B cell (primary cell): ENCODE results near the gene ITFG2. TPM values are rescaled to one million over a fixed set of nuclear protein-coding genes. Genes with fewer than 3 reads are reported as not detected.

Experiments
- ATAC-seq: fragments of 200-7000 bp; cut with Tn5 transposase; one replicate; pipeline ENCODE4 v1.10.0; 2021; ENCODE audit warnings: low read depth, mild to moderate bottlenecking, moderate number of reproducible peaks, moderate library complexity
- CTCF ChIA-PET: fragments of 350-600 bp; sonication (Branson Sonifier 250); formaldehyde crosslinking; loops from one replicate; lab custom pipeline; 2021; ENCODE audit warnings: antibody characterized with exemption, inconsistent platforms; lab: Charles Lee
- POLR2A ChIA-PET: fragments of 350-600 bp; sonication (Branson Sonifier 250); formaldehyde crosslinking; loops from one replicate; lab custom pipeline; 2021; ENCODE audit warnings: antibody characterized with exemption; lab: Charles Lee
- DNase-seq: peaks from one replicate; pipeline ENCODE4 v3.0.0; 2013
- H2AFZ ChIP-seq: 2 replicates; pipeline ENCODE4 v1.6.1; 2012; ENCODE audit warnings: mild to moderate bottlenecking, low read depth, low read length; ENCODE audit not compliant: insufficient read depth, poor library complexity, severe bottlenecking
- H3K27ac ChIP-seq, 2 donors: 1 replicate in 1 of 2; 2 replicates in 1 of 2; pipeline ENCODE4 v1.5.1; 2012 to 2013; ENCODE audit warnings: low read length in 2 of 2, mild to moderate bottlenecking in 2 of 2, moderate library complexity in 1 of 2
- H3K27me3 ChIP-seq, 4 experiments: fragments of 200-600 bp in 1 of 4; sonication (generic) in 1 of 4; replicated peaks in 1 of 4; 1 replicate in 2 of 4; 2 replicates in 2 of 4; pipeline versions ENCODE4 v1.6.1 to v1.7.0; 2013 to 2016; ENCODE audit warnings: low read length in 3 of 4, mild to moderate bottlenecking in 2 of 4, mixed read lengths in 1 of 4, moderate library complexity in 1 of 4; ENCODE audit not compliant: insufficient read depth in 4 of 4, control insufficient read depth in 3 of 4; ENCODE audit errors: control extremely low read depth in 1 of 4
- H3K36me3 ChIP-seq, 2 experiments: replicated peaks in 1 of 2; 1 replicate in 1 of 2; 2 replicates in 1 of 2; pipeline versions ENCODE4 v1.6.1 to v1.7.1; 2013; ENCODE audit warnings: low read length in 1 of 2; ENCODE audit not compliant: insufficient read depth in 2 of 2, control insufficient read depth in 1 of 2; ENCODE audit errors: control extremely low read depth in 1 of 2, extremely low read depth in 1 of 2
- H3K4me1 ChIP-seq, 2 donors: fragments of 200-600 bp in 1 of 2; sonication (generic) in 1 of 2; 1 replicate in 1 of 2; 2 replicates in 1 of 2; pipeline versions ENCODE4 v1.5.1 to v1.6.1; 2013 to 2017; ENCODE audit warnings: low read length in 2 of 2; ENCODE audit not compliant: control insufficient read depth in 2 of 2, insufficient read depth in 2 of 2
- H3K4me2 ChIP-seq: replicated peaks from 2 replicates; pipeline ENCODE3; 2012; ENCODE audit warnings: mild to moderate bottlenecking, low read depth, low read length; ENCODE audit not compliant: poor library complexity, severe bottlenecking
- H3K4me3 ChIP-seq, 5 experiments: fragments of 200-600 bp in 1 of 5; sonication (generic) in 1 of 5; 1 replicate in 3 of 5; 2 replicates in 2 of 5; pipeline versions ENCODE4 v1.5.1 to v1.7.0; 2011 to 2016; ENCODE audit warnings: low read length in 4 of 5, mild to moderate bottlenecking in 4 of 5, low read depth in 2 of 5, control low read depth in 1 of 5, moderate library complexity in 1 of 5; ENCODE audit not compliant: insufficient read depth in 1 of 5; ENCODE audit errors: control extremely low read depth in 1 of 5, extremely low read depth in 1 of 5
- H3K79me2 ChIP-seq: fragments of 200-600 bp; sonication (generic); one replicate; pipeline ENCODE4 v1.6.0; 2016; ENCODE audit warnings: low read length; ENCODE audit not compliant: control insufficient read depth, insufficient read depth
- H3K9ac ChIP-seq: fragments of 200-600 bp; sonication (generic); 2 replicates; pipeline ENCODE4 v1.6.1; 2017; ENCODE audit warnings: mild to moderate bottlenecking, low read length, moderate library complexity
- H3K9me3 ChIP-seq, 3 donors: one replicate each; pipeline versions ENCODE4 v1.6.1 to v1.7.1; 2013; ENCODE audit warnings: low read length in 2 of 3; ENCODE audit not compliant: control insufficient read depth in 2 of 3, insufficient read depth in 1 of 3; ENCODE audit errors: control extremely low read depth in 1 of 3
- H4K20me1 ChIP-seq: 2 replicates; pipeline ENCODE4 v1.6.0; 2012; ENCODE audit warnings: mild to moderate bottlenecking, low read length; ENCODE audit not compliant: insufficient read depth, control insufficient read depth, poor library complexity, severe bottlenecking
- H3K27ac Mint-ChIP-seq: one replicate; pipeline ENCODE4 v1.8.0; 2021; ENCODE audit warnings: mixed read lengths
- H3K27me3 Mint-ChIP-seq: one replicate; pipeline ENCODE4 v1.8.0; 2021; ENCODE audit warnings: mixed read lengths
- H3K4me1 Mint-ChIP-seq: one replicate; pipeline ENCODE4 v1.8.0; 2021; ENCODE audit warnings: mixed read lengths
- H3K4me3 Mint-ChIP-seq: one replicate; pipeline ENCODE4 v1.8.0; 2021; ENCODE audit warnings: mixed read lengths
- H3K9me3 Mint-ChIP-seq: one replicate; pipeline ENCODE4 v1.8.0; 2022; ENCODE audit warnings: mixed read lengths; ENCODE audit not compliant: insufficient read depth
- CTCF ChIP-seq: fragments of 200-600 bp; IDR thresholded peaks from one replicate; pipeline ENCODE4 v1.8.0; 2022; ENCODE audit warnings: antibody characterized with exemption, mild to moderate bottlenecking
- EZH2 ChIP-seq: IDR thresholded peaks from 2 replicates; pipeline ENCODE4 v1.6.1; 2012; ENCODE audit warnings: borderline replicate concordance, low read depth, mild to moderate bottlenecking, moderate library complexity, low read length; ENCODE audit not compliant: insufficient read depth, poor library complexity, severe bottlenecking
- WGBS: methylation state at CpG from one replicate; pipeline ENCODE4 v1.1.5; 2013; ENCODE audit warnings: missing lambda C conversion rate; ENCODE audit not compliant: insufficient coverage; 5-methylcytosine and 5-hydroxymethylcytosine counted together
- intact Hi-C: fragments of 100-400 bp; cut with micrococcal nuclease; formaldehyde crosslinking; loops from one replicate; pipeline ENCODE4 v1.10.0; 2022
- polyA plus RNA-seq: library from polyadenylated mRNA; depleted of rRNA; stranded (reverse); fragments of >200 nt; gene quantifications from 2 replicates; pipeline ENCODE4 v1.2.3, GENCODE V29; 2012
- total RNA-seq, 2 donors: library from RNA; stranded (reverse); fragments of 120-200 nt in 1 of 2; gene quantifications; 1 replicate in 1 of 2; 2 replicates in 1 of 2; pipeline versions ENCODE4 v1.2.3 to v1.2.4, GENCODE V29; 2013 to 2022

The ITFG2 gene
- total and polyA plus RNA-seq, 2 donors (not counting 1 experiment from before 2014, with no cell fraction given), result 88.2 to 137 TPM

- Histone ChIP-seq H3K4me1 (no peaks in the 10 kb centered on the region), H3K9me3 (no peaks in the 10 kb centered on the region), H3K79me2 (peaks cover 2% of the 10 kb centered on the region), H3K4me3 (no peak overlapping the region), H3K9ac (no peak overlapping the region), H2AFZ (no peak overlapping the region), H3K4me2 (no peak overlapping the region), H4K20me1 (no peaks in the 10 kb centered on the region), H3K27ac (no peak overlapping the region), H3K36me3 (peaks cover 0 to 44% of the 10 kb centered on the region in 2 experiments), H3K27me3 (no peaks in the 10 kb centered on the region)
- ChIA-PET CTCF (no interaction called here), POLR2A (no interaction called here)
- no peak for TF ChIP-seq CTCF
- TF ChIP-seq EZH2, result no peak
- Mint-ChIP-seq H3K27me3 (no peaks in the 10 kb centered on the region), H3K4me1 (no peaks in the 10 kb centered on the region), H3K27ac (no peak overlapping the region), H3K9me3 (no peaks in the 10 kb centered on the region), H3K4me3 (no peak overlapping the region)
- intact Hi-C loops, result no loop called here
- ATAC-seq, result no peak
- 100% methylated on average over 1 of the region's 2 CpGs for WGBS
- DNase-seq, result no peak
Measured at GRCh38 chr12:2805143-2805520, 7.3 kb upstream of the ITFG2 start.

- intact Hi-C loops, result no loop called here
- Histone ChIP-seq H3K36me3 (peaks cover 0 to 28% of the 10 kb centered on the region in 2 experiments), H4K20me1 (no peaks in the 10 kb centered on the region), H3K4me3 (no peak overlapping the region), H3K27ac (no peak overlapping the region), H2AFZ (no peak overlapping the region), H3K4me1 (peaks cover 0 to 2% of the 10 kb centered on the region in 2 donors), H3K4me2 (no peak overlapping the region), H3K27me3 (no peaks in the 10 kb centered on the region), H3K9ac (no peak overlapping the region), H3K79me2 (peaks cover 10% of the 10 kb centered on the region), H3K9me3 (no peaks in the 10 kb centered on the region)
- ChIA-PET POLR2A (interaction anchor here (0.6 kb wide), 1 partner anchor 10 kb away, joined by 3 read pairs; no protein-coding TSS in a partner anchor), CTCF (no interaction called here)
- Mint-ChIP-seq H3K27ac (no peak overlapping the region), H3K27me3 (no peaks in the 10 kb centered on the region), H3K9me3 (no peaks in the 10 kb centered on the region), H3K4me3 (no peak overlapping the region), H3K4me1 (peaks cover 3% of the 10 kb centered on the region)
- DNase-seq (no peak), ATAC-seq (no peak)
- no peak for TF ChIP-seq CTCF
- TF ChIP-seq EZH2, result no peak
- 95% methylated on average over 2 of the region's 6 CpGs for WGBS
Measured at GRCh38 chr12:2806700-2807099, 5.8 kb upstream of the ITFG2 start.
